GM18517 (cell line): ENCODE results near the gene BPIFA3.
"Not testable (repeated sequence)": the region's sequence is repeated elsewhere in the genome, so short reads cannot be mapped to it uniquely, and the experiment has no call there.

Source experiments
- ATAC-seq: cut with Tn5 transposase; IDR thresholded peaks from one replicate; pipeline ENCODE4 v1.9.1; 2021; ENCODE audit warnings: mild to moderate bottlenecking, moderate library complexity; ENCODE audit not compliant: unreplicated experiment

The BPIFA3 gene

GRCh38 chr20:33217052-33217451 is at the start of gene BPIFA3:
TSS of gene BPIFA3 (plus strand) at chr20:33217352. CDS start at chr20:33217537, 185 bp downstream.
- no peak for ATAC-seq

- no peak for ATAC-seq
These were observed 49.3 kb upstream of the BPIFA3 start, which contains the start of gene BPIFA2 for GRCh38 chr20:33167859-33168258. TSS of gene BPIFA2 (plus strand) at chr20:33168159. CDS start at chr20:33169146, 987 bp downstream.

- ATAC-seq: no peak
These were observed 47.9 kb upstream of the BPIFA3 start for GRCh38 chr20:33169176-33169794.

GRCh38 chr20:33172781-33173180 is 44.4 kb upstream of the BPIFA3 start:
- no peak for ATAC-seq

- no peak for ATAC-seq
These were observed 42.0 kb upstream of the BPIFA3 start for GRCh38 chr20:33175123-33175522.

- ATAC-seq: no peak
These were observed 41.1 kb upstream of the BPIFA3 start for GRCh38 chr20:33176101-33176500.

- no peak for ATAC-seq
These were observed 39.3 kb upstream of the BPIFA3 start for GRCh38 chr20:33177866-33178265.

- ATAC-seq: no peak
These were observed 38.4 kb upstream of the BPIFA3 start for GRCh38 chr20:33178726-33179125.

- ATAC-seq: no peak
These were observed 37.0 kb upstream of the BPIFA3 start for GRCh38 chr20:33180169-33180568.

- no peak for ATAC-seq
These were observed 35.6 kb upstream of the BPIFA3 start for GRCh38 chr20:33181482-33182093.

- ATAC-seq: no peak
These were observed 33.8 kb upstream of the BPIFA3 start for GRCh38 chr20:33183312-33183711.

- ATAC-seq: not testable (repeated sequence)
These were observed 32.0 kb upstream of the BPIFA3 start for GRCh38 chr20:33185031-33185590.

- no peak for ATAC-seq
These were observed 29.7 kb upstream of the BPIFA3 start for GRCh38 chr20:33187491-33187890.

GRCh38 chr20:33188421-33188820 is 28.7 kb upstream of the BPIFA3 start:
- no peak for ATAC-seq

GRCh38 chr20:33191484-33191883 is 25.7 kb upstream of the BPIFA3 start:
- no peak for ATAC-seq

GRCh38 chr20:33191955-33192354 is 25.2 kb upstream of the BPIFA3 start:
- ATAC-seq: no peak

GRCh38 chr20:33192912-33193501 is 24.1 kb upstream of the BPIFA3 start:
- ATAC-seq: no peak

- ATAC-seq: no peak
These were observed 18.1 kb upstream of the BPIFA3 start for GRCh38 chr20:33199026-33199425.

- no peak for ATAC-seq
These were observed 14.7 kb upstream of the BPIFA3 start for GRCh38 chr20:33202451-33202850.

- ATAC-seq: no peak
These were observed 13.7 kb upstream of the BPIFA3 start for GRCh38 chr20:33203444-33203843.

GRCh38 chr20:33209789-33210188 is 7.4 kb upstream of the BPIFA3 start:
- ATAC-seq: no peak

GRCh38 chr20:33210371-33210770 is 6.8 kb upstream of the BPIFA3 start:
- no peak for ATAC-seq
